HepG2 (cell line): ENCODE results near the gene PLXNC1. TPM values are rescaled to one million over a fixed set of nuclear protein-coding genes. Genes with fewer than 3 reads are reported as not detected.
A peak's percentile ranks its signal among the peaks of the same experiment; 100 is the strongest.

Experiments
- ARNT ChIP-seq: fragments of 450-650 bp; IDR thresholded peaks from 2 replicates; pipeline ENCODE4 v1.6.1; 2017
- ATF4 ChIP-seq, 2 experiments: fragments of 450-650 bp in 1 of 2; sonication (generic) in 1 of 2; formaldehyde crosslinking; IDR thresholded peaks; 2 replicates each; pipeline versions ENCODE4 v1.5.0 to v1.8.0; 2020 to 2022; ENCODE audit warnings: mild to moderate bottlenecking in 1 of 2, missing genetic modification reagents in 1 of 2
- CEBPB ChIP-seq: IDR thresholded peaks from 2 replicates; pipeline ENCODE4 v1.6.1; 2011; ENCODE audit warnings: low read depth, low read length, improper control_type of control experiment, borderline replicate concordance
- HNF1B ChIP-seq: sonication (generic); formaldehyde crosslinking; IDR thresholded peaks from 2 replicates; pipeline ENCODE4 v1.5.1; 2020; ENCODE audit warnings: mild to moderate bottlenecking, moderate library complexity, missing genetic modification reagents
- KDM5B ChIP-seq: sonication (generic); formaldehyde crosslinking; IDR thresholded peaks from 2 replicates; pipeline ENCODE4 v1.4.0; 2020; ENCODE audit warnings: missing genetic modification reagents, mild to moderate bottlenecking, borderline replicate concordance
- MEIS1 ChIP-seq: sonication (generic); formaldehyde crosslinking; IDR thresholded peaks from 2 replicates; pipeline ENCODE4 v1.9.0; 2021; ENCODE audit warnings: mild to moderate bottlenecking, missing genetic modification reagents, moderate library complexity, borderline replicate concordance
- SALL1 ChIP-seq: sonication (generic); formaldehyde crosslinking; IDR thresholded peaks from 2 replicates; pipeline ENCODE4 v1.8.0; 2022; ENCODE audit warnings: mild to moderate bottlenecking, missing genetic modification reagents
- SPEN ChIP-seq: sonication (generic); formaldehyde crosslinking; IDR thresholded peaks from 2 replicates; pipeline ENCODE4 v1.5.1; 2020; ENCODE audit warnings: low read depth, mild to moderate bottlenecking, missing genetic modification reagents
- THAP11 ChIP-seq: IDR thresholded peaks from 2 replicates; pipeline ENCODE4 v1.6.1; 2016; ENCODE audit warnings: missing biosample characterization, missing genetic modification reagents
- YEATS4 ChIP-seq: sonication (generic); formaldehyde crosslinking; IDR thresholded peaks from 2 replicates; pipeline ENCODE4 v1.4.0; 2020; ENCODE audit warnings: missing genetic modification reagents, borderline replicate concordance
- ZBTB1 ChIP-seq: sonication (generic); formaldehyde crosslinking; IDR thresholded peaks from 2 replicates; pipeline ENCODE4 v1.4.0; 2020; ENCODE audit warnings: missing genetic modification reagents, borderline replicate concordance
- ZBTB38 ChIP-seq: sonication (generic); formaldehyde crosslinking; IDR thresholded peaks from 2 replicates; pipeline ENCODE4 v1.5.1; 2020; ENCODE audit warnings: mild to moderate bottlenecking, missing genetic modification reagents
- ZNF34 ChIP-seq: sonication (generic); formaldehyde crosslinking; IDR thresholded peaks from 2 replicates; pipeline ENCODE4 v1.4.0; 2020; ENCODE audit warnings: mild to moderate bottlenecking, missing genetic modification reagents, borderline replicate concordance
- ZNF552 ChIP-seq: sonication (generic); formaldehyde crosslinking; IDR thresholded peaks from 2 replicates; pipeline ENCODE4 v1.9.0; 2022; ENCODE audit warnings: missing genetic modification reagents, mild to moderate bottlenecking, borderline replicate concordance
- ZNF589 ChIP-seq: sonication (generic); formaldehyde crosslinking; conservative IDR thresholded peaks from 2 replicates; pipeline ENCODE4 v1.8.0; 2022; ENCODE audit warnings: mild to moderate bottlenecking, moderate library complexity, missing genetic modification reagents
- ZNF598 ChIP-seq: sonication (generic); formaldehyde crosslinking; IDR thresholded peaks from 2 replicates; pipeline ENCODE4 v1.5.1; 2020; ENCODE audit warnings: mild to moderate bottlenecking, missing genetic modification reagents, borderline replicate concordance
- polyA plus RNA-seq, 8 experiments: library from polyadenylated mRNA; depleted of rRNA in 3 of 8; stranded (reverse) in 7 of 8; unstranded in 1 of 8; fragments of >200 nt; fragmentation: Illumina TruSeq in 4 of 8; extraction: Trizol in 4 of 8; gene quantifications; 2 replicates each; pipeline versions ENCODE4 v1.2.1 to v1.2.3, GENCODE V29; 2011 to 2016; ENCODE audit warnings: low read depth in 4 of 8, missing spikeins in 1 of 8, mixed read lengths in 1 of 8; ENCODE audit not compliant: insufficient read depth in 1 of 8
- total RNA-seq, 5 experiments: library from RNA; depleted of rRNA; stranded (reverse); fragments of >200 nt; fragmentation: Illumina TruSeq; extraction: Trizol; gene quantifications; 2 replicates each; pipeline ENCODE4 v1.2.3, GENCODE V29; 2016; ENCODE audit warnings: low read depth in 1 of 5
- TF ChIP-seq, protein P1 (sequence below): sonication (generic); formaldehyde crosslinking; IDR thresholded peaks from 2 replicates; pipeline ENCODE4 v1.4.0; 2020; ENCODE audit warnings: missing genetic modification reagents
- TF ChIP-seq, protein P2 (sequence below): sonication (generic); formaldehyde crosslinking; IDR thresholded peaks from 2 replicates; pipeline ENCODE4 v1.5.0; 2020; ENCODE audit warnings: mild to moderate bottlenecking, missing genetic modification reagents, moderate library complexity
- TF ChIP-seq, protein P3 (sequence below): IDR thresholded peaks from 2 replicates; pipeline ENCODE4 v1.4.0; 2020; ENCODE audit warnings: mild to moderate bottlenecking, missing genetic modification reagents

The PLXNC1 gene
- total and polyA plus RNA-seq, 2 of the 13 experiments (the other 11 are each of a cell fraction or from before 2014, with no cell fraction given), result 6.6 to 11.2 TPM

GRCh38 chr12:94100990-94101737 is 47.2 kb upstream of the PLXNC1 start (continued):
- TF ChIP-seq, protein P1, sequence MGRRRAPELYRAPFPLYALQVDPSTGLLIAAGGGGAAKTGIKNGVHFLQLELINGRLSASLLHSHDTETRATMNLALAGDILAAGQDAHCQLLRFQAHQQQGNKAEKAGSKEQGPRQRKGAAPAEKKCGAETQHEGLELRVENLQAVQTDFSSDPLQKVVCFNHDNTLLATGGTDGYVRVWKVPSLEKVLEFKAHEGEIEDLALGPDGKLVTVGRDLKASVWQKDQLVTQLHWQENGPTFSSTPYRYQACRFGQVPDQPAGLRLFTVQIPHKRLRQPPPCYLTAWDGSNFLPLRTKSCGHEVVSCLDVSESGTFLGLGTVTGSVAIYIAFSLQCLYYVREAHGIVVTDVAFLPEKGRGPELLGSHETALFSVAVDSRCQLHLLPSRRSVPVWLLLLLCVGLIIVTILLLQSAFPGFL (CRISPR knock-in tag), result no peak
- TF ChIP-seq SALL1 (CRISPR knock-in tag) (peak; percentile 68), HNF1B (CRISPR knock-in tag) (peak; percentile 63), CEBPB (no peak), ATF4 (CRISPR knock-in tag; IDR thresholded peaks at IDR 0.05) (no peak), ZNF552 (no peak), ZNF589 (no peak), ZBTB1 (CRISPR knock-in tag) (no peak), ZBTB38 (CRISPR knock-in tag) (0 out of 2 replicates have a peak, but pooled peaks have one; percentile 15), ARNT (no peak), THAP11 (0 out of 2 replicates have a peak, but pooled peaks have one; percentile 18), SPEN (0 out of 2 replicates have a peak, but pooled peaks have one; percentile 19), MEIS1 (CRISPR knock-in tag) (0 out of 2 replicates have a peak, but pooled peaks have one; percentile 69), ZNF598 (peak; percentile 74; the same call in 1 of the 2 replicates), ZNF34 (CRISPR knock-in tag) (0 out of 2 replicates have a peak, but pooled peaks have one; percentile 34), KDM5B (peak; percentile 40; the same call in 1 of the 2 replicates), YEATS4 (CRISPR knock-in tag) (0 out of 2 replicates have a peak, but pooled peaks have one; percentile 12)
- TF ChIP-seq, protein P2, sequence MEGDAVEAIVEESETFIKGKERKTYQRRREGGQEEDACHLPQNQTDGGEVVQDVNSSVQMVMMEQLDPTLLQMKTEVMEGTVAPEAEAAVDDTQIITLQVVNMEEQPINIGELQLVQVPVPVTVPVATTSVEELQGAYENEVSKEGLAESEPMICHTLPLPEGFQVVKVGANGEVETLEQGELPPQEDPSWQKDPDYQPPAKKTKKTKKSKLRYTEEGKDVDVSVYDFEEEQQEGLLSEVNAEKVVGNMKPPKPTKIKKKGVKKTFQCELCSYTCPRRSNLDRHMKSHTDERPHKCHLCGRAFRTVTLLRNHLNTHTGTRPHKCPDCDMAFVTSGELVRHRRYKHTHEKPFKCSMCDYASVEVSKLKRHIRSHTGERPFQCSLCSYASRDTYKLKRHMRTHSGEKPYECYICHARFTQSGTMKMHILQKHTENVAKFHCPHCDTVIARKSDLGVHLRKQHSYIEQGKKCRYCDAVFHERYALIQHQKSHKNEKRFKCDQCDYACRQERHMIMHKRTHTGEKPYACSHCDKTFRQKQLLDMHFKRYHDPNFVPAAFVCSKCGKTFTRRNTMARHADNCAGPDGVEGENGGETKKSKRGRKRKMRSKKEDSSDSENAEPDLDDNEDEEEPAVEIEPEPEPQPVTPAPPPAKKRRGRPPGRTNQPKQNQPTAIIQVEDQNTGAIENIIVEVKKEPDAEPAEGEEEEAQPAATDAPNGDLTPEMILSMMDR (CRISPR knock-in tag), result peak; percentile 96
- TF ChIP-seq, protein P3, sequence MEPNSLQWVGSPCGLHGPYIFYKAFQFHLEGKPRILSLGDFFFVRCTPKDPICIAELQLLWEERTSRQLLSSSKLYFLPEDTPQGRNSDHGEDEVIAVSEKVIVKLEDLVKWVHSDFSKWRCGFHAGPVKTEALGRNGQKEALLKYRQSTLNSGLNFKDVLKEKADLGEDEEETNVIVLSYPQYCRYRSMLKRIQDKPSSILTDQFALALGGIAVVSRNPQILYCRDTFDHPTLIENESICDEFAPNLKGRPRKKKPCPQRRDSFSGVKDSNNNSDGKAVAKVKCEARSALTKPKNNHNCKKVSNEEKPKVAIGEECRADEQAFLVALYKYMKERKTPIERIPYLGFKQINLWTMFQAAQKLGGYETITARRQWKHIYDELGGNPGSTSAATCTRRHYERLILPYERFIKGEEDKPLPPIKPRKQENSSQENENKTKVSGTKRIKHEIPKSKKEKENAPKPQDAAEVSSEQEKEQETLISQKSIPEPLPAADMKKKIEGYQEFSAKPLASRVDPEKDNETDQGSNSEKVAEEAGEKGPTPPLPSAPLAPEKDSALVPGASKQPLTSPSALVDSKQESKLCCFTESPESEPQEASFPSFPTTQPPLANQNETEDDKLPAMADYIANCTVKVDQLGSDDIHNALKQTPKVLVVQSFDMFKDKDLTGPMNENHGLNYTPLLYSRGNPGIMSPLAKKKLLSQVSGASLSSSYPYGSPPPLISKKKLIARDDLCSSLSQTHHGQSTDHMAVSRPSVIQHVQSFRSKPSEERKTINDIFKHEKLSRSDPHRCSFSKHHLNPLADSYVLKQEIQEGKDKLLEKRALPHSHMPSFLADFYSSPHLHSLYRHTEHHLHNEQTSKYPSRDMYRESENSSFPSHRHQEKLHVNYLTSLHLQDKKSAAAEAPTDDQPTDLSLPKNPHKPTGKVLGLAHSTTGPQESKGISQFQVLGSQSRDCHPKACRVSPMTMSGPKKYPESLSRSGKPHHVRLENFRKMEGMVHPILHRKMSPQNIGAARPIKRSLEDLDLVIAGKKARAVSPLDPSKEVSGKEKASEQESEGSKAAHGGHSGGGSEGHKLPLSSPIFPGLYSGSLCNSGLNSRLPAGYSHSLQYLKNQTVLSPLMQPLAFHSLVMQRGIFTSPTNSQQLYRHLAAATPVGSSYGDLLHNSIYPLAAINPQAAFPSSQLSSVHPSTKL (CRISPR knock-in tag), result 0 out of 2 replicates have a peak, but pooled peaks have one; percentile 20
